Activated CD4-positive, alpha-beta T cell treated with anti-CD3 and anti-CD28 coated beads for 36 hours (primary cell): ENCODE results near the gene NLRP3. TPM values are rescaled to one million over a fixed set of nuclear protein-coding genes. Genes with fewer than 3 reads are reported as not detected.
"Not testable (repeated sequence)": the region's sequence is repeated elsewhere in the genome, so short reads cannot be mapped to it uniquely, and the experiment has no call there.

Source experiments
- ATAC-seq: fragments of 200-7000 bp; cut with Tn5 transposase; one replicate; pipeline ENCODE4 v1.10.0; 2021; ENCODE audit warnings: mild to moderate bottlenecking, moderate library complexity
- CTCF ChIA-PET: fragments of 350-600 bp; sonication (Branson Sonifier 250); formaldehyde crosslinking; loops from one replicate; lab custom pipeline; 2021; ENCODE audit warnings: antibody characterized with exemption; lab: Charles Lee
- POLR2A ChIA-PET: fragments of 350-600 bp; sonication (Branson Sonifier 250); formaldehyde crosslinking; loops from one replicate; lab custom pipeline; 2021; ENCODE audit warnings: antibody characterized with exemption, inconsistent platforms; lab: Charles Lee
- DNase-seq: peaks from one replicate; pipeline ENCODE4 v3.0.0-alpha.2; 2020
- H3K27ac Mint-ChIP-seq: one replicate; pipeline ENCODE4 v1.8.0; 2021; ENCODE audit warnings: mixed read lengths
- H3K27me3 Mint-ChIP-seq: one replicate; pipeline ENCODE4 v1.8.0; 2021; ENCODE audit warnings: mixed read lengths
- H3K36me3 Mint-ChIP-seq: one replicate; pipeline ENCODE4 v1.8.0; 2021; ENCODE audit warnings: low read depth, mixed read lengths
- H3K4me1 Mint-ChIP-seq: one replicate; pipeline ENCODE4 v1.8.0; 2021; ENCODE audit warnings: mixed read lengths
- H3K4me3 Mint-ChIP-seq: one replicate; pipeline ENCODE4 v1.8.0; 2021; ENCODE audit warnings: mild to moderate bottlenecking, moderate library complexity, mixed read lengths
- H3K9me3 Mint-ChIP-seq: one replicate; pipeline ENCODE4 v1.8.0; 2021; ENCODE audit warnings: low read depth, mixed read lengths
- intact Hi-C, 2 experiments: fragments of 100-400 bp; cut with DNase I in 1 of 2; cut with micrococcal nuclease in 1 of 2; formaldehyde crosslinking; loops; one replicate each; pipeline versions ENCODE4 v1.14.2 to v1.15.1; 2022 to 2024; cut with DNase I, micrococcal nuclease
- total RNA-seq, 2 experiments: library from RNA; stranded (reverse); gene quantifications; one replicate each; pipeline ENCODE4 v1.2.3, GENCODE V29; 2021

Gene NLRP3
- total RNA-seq, 2 experiments from 2014 or later, result 1.0 to 1.5 TPM

- ATAC-seq (no peak), DNase-seq (no peak)
- Mint-ChIP-seq H3K4me1 (peaks cover 18% of the 10 kb centered on the region), H3K27me3 (peaks cover 12% of the 10 kb centered on the region), H3K36me3 (no peaks in the 10 kb centered on the region), H3K4me3 (no peak overlapping the region), H3K27ac (no peak overlapping the region), H3K9me3 (no peaks in the 10 kb centered on the region)
- CTCF ChIA-PET, result no interaction called here
- intact Hi-C loops, result no loop called here
- POLR2A ChIA-PET, result no interaction called here
Measured at GRCh38 chr1:247392088-247392487, 23.9 kb upstream of the NLRP3 start.

DNA sequence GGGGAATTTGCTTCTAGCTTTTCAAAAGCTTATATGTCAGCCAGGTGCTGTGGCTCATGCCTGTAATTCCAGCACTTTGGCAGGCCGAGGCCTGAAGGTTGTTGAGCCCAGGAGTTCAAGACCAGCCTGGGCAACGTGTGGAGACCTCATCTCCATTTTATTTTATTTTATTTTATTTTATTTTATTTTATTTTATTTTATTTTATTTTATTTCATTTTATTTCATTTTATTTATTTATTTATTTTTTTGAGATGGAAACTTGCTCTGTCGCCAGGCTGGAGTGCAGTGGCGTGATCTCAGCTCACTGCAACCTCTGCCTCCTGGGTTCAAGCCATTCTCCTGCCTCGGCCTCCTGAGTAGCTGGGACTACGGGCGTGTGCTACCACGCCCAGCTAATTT lies 20.9 kb upstream of the NLRP3 start:
- CTCF ChIA-PET, result interaction anchor here (0.6 to 3.0 kb wide), 2 partner anchors 22 to 53 kb away, joined by 3 to 14 read pairs; no protein-coding TSS in a partner anchor
- ATAC-seq, H3K27me3 Mint-ChIP-seq: not testable (repeated sequence)

DNA sequence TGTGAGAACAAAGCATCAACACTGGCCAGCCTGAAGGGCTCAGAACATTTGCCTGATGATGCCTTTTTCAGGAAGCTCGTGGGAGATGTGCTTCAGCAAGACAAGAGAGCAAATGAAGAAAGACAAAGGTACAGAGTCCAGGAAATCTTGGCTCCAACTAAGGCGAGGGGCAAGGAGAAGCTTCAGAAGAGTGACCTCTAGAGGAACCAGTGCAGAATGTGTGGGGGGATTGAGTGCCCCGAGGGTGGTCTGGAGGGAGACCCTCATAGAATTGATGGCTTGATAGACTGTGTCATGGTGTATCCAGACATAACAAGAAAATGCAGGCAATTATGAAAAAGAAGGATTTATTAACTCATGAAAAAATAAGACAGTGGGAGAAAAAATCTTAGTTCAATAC lies 15.3 kb upstream of the NLRP3 start:
- ChIA-PET CTCF (no interaction called here), POLR2A (no interaction called here)
- no peak for ATAC-seq
- no peak for DNase-seq
- Mint-ChIP-seq H3K27me3 (peaks cover 9% of the 10 kb centered on the region), H3K9me3 (no peaks in the 10 kb centered on the region), H3K27ac (no peak overlapping the region), H3K4me1 (no peaks in the 10 kb centered on the region), H3K4me3 (no peak overlapping the region), H3K36me3 (no peaks in the 10 kb centered on the region)
- intact Hi-C loops, result loop anchor here in 1 of 2 experiments (10.0 kb wide), 1 partner anchor 466 kb away; the partner anchor contains the start of gene AHCTF1

More for the DNA sequence above, 20.9 kb upstream of the NLRP3 start:
- H3K4me3 Mint-ChIP-seq, H3K36me3 Mint-ChIP-seq, DNase-seq, H3K27ac Mint-ChIP-seq, intact Hi-C loops, H3K9me3 Mint-ChIP-seq, H3K4me1 Mint-ChIP-seq: not testable (repeated sequence)
- POLR2A ChIA-PET, result interaction anchor here (0.6 kb wide), 1 partner anchor 670 kb away, joined by 3 read pairs; no protein-coding TSS in a partner anchor

- POLR2A ChIA-PET, result no interaction called here
- H3K27ac Mint-ChIP-seq, result no peak overlapping the region
- CTCF ChIA-PET, result interaction anchor here (1.7 kb wide), 1 partner anchor 12 kb away, joined by 17 read pairs; no protein-coding TSS in a partner anchor
- no peak for ATAC-seq
- DNase-seq, result no peak
- H3K4me3 Mint-ChIP-seq, result no peak overlapping the region
- H3K36me3 Mint-ChIP-seq, result no peaks in the 10 kb centered on the region
- H3K9me3 Mint-ChIP-seq, result no peaks in the 10 kb centered on the region
- intact Hi-C loops, result loop anchor here in 1 of 2 experiments (10.0 kb wide), 1 partner anchor 467 kb away; the partner anchor contains the start of gene AHCTF1
- peaks cover 9% of the 10 kb centered on the region for H3K27me3 Mint-ChIP-seq
- H3K4me1 Mint-ChIP-seq, result peaks cover 4% of the 10 kb centered on the region
Measured at GRCh38 chr1:247401310-247402119, 14.5 kb upstream of the NLRP3 start.

DNA sequence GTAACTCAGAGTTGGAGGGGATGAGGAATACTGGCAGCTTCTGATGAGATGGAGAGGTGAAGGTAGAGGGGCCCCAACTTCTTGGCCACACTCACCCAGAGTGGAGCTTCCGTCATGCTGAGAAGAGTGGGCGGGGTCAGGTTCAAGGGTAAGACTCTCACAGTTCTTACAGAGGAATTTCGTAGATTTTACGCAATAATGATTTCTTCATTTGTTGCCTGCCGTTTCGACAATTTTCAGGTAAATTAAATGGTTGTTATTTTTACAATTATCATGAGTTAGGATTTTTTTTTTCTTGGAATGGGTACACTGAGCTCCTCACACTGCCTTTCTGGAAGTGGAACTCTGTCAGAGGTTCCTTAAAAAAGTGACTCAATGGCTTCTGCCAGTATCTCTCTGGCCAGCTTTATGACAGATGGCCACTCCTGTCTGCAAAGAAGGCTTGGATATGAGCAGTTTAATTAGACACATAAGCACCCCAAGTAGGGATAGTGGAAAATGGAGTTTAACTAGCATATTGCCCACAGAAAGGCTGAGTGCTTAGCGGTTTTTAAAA lies 13.8 kb upstream of the NLRP3 start:
- intact Hi-C loops, result loop anchor here in 1 of 2 experiments (10.0 kb wide), 1 partner anchor 467 kb away; the partner anchor contains the start of gene AHCTF1
- no peak for ATAC-seq
- Mint-ChIP-seq H3K27ac (no peak overlapping the region), H3K4me1 (peaks cover 11% of the 10 kb centered on the region), H3K9me3 (no peaks in the 10 kb centered on the region), H3K27me3 (peaks cover 9% of the 10 kb centered on the region), H3K4me3 (no peak overlapping the region), H3K36me3 (no peaks in the 10 kb centered on the region)
- ChIA-PET POLR2A (no interaction called here), CTCF (interaction anchor here (0.6 to 1.7 kb wide), 4 partner anchors 8 to 56 kb away, joined by 3 to 17 read pairs (median 3); partner anchors contain the start of gene OR2B11)
- no peak for DNase-seq

GRCh38 chr1:247406014-247406656 lies 9.8 kb upstream of the NLRP3 start:
- intact Hi-C loops, result loop anchor here in 1 of 2 experiments (5.0 to 10.0 kb wide), 2 partner anchors 471 to 501 kb away; partner anchors contain the start of gene AHCTF1
- DNase-seq, result no peak
- H3K27ac Mint-ChIP-seq, result no peak overlapping the region

DNA sequence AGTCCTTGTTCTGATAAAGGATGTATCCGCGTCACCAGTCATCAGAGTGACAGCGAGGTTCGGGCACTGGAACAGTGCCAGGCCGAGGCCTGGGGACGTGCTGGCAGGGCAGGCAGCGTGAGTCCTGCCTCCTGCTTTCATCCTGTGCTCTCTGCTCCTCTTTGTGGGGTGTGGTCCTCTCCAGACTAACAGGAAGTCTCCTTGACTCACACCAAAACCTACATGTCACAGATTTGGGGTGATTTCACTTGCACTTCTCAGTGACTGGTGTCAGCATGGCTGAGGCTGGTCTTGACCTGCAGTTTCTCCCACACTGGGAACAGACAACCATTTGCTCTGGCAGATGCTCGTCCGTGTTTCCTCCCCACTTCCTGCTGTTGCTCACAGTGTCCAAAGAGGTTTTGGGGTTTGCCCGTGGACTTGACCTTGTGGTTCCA lies 8.8 kb upstream of the NLRP3 start:
- CTCF ChIA-PET, result no interaction called here
- intact Hi-C loops, result loop anchor here (1.0 to 10.0 kb wide), 3 partner anchors 17 to 500 kb away; partner anchors contain the start of gene AHCTF1 (in 1 of the 2)
- peak overlapping the region; percentile 72 for H3K27ac Mint-ChIP-seq
- H3K4me1 Mint-ChIP-seq, result peaks cover 41% of the 10 kb centered on the region
- ATAC-seq (peak; percentile 85), DNase-seq (peak; percentile 84)
- POLR2A ChIA-PET, result no interaction called here
- H3K4me3 Mint-ChIP-seq, result peak overlapping the region; percentile 24
- peaks cover 2% of the 10 kb centered on the region for H3K27me3 Mint-ChIP-seq
- no peaks in the 10 kb centered on the region for H3K9me3 Mint-ChIP-seq
- no peaks in the 10 kb centered on the region for H3K36me3 Mint-ChIP-seq

More at GRCh38 chr1:247406014-247406656, 9.8 kb upstream of the NLRP3 start:
- Mint-ChIP-seq H3K36me3 (no peaks in the 10 kb centered on the region), H3K4me3 (no peak overlapping the region), H3K4me1 (peaks cover 41% of the 10 kb centered on the region), H3K27me3 (peaks cover 2% of the 10 kb centered on the region), H3K9me3 (no peaks in the 10 kb centered on the region)
- no peak for ATAC-seq
- ChIA-PET CTCF (interaction anchor here (1.0 kb wide), 1 partner anchor 80 kb away, joined by 3 read pairs; no protein-coding TSS in a partner anchor), POLR2A (no interaction called here)

DNA sequence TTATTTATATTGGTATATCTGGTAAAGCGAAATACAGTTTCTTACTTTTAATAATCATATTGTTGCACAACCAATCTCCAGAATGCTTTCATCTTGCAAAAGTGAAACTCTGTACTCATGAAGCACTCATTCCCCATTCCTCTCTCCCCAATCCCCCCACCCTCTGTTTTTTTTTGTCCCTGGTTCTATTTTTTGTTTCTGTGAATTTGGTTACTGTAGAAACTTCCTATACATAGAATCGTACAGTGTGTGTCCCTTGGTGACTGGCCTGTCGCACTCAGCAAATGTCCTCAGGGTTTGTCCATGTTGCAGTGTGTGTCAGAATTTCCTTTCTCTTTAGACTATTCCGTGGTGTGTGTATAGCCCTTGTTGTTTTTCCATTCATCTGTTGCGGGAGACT lies 7.9 kb upstream of the NLRP3 start:
- Mint-ChIP-seq H3K4me3 (peak overlapping the region; percentile 9), H3K27me3 (peaks cover 2% of the 10 kb centered on the region), H3K27ac (peak overlapping the region; percentile 20), H3K36me3 (no peaks in the 10 kb centered on the region), H3K9me3 (no peaks in the 10 kb centered on the region), H3K4me1 (peaks cover 41% of the 10 kb centered on the region)
- intact Hi-C loops, result loop anchor here in 1 of 2 experiments (1.0 to 10.0 kb wide), 4 partner anchors 77 to 499 kb away; partner anchors contain the start of genes AHCTF1 and ZNF496
- ATAC-seq (no peak), DNase-seq (peak; percentile 19)
- POLR2A ChIA-PET, result no interaction called here
- CTCF ChIA-PET, result no interaction called here

DNA sequence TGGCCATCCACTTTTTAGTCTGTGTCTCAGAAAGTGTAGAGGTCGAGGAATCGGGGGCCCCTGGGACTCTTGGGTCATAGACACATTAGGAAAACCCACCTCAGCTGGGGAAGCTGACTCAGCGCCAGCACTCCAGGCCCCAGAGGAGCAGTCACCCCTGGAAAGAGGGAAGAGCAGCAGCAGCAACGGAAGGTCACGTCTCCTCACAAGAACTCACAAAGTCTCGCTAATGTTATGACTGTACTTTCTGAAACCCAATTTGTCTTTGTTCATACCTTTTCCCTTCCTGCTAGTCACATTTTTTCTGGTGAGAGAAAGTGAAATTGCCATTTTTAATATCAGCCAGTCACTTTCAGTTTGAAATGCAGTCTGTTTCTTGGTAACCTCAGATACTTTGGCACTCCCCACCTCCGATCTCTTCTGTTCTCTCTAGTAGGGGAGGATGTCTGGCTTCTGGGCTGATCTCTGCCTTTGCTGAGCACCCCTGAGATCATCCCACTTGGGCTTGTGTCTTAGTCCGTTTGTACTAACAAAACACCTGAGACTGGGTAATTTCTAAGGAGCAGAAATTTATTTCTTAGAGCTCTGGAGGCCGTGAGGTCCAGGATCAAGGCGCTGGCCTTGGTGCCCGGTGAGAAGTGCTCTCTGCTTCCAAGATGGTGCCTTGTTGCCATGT lies 6.0 kb upstream of the NLRP3 start:
- Mint-ChIP-seq H3K9me3 (no peaks in the 10 kb centered on the region), H3K4me3 (peak overlapping the region; percentile 33), H3K27me3 (no peaks in the 10 kb centered on the region), H3K36me3 (no peaks in the 10 kb centered on the region), H3K27ac (peak overlapping the region; percentile 83), H3K4me1 (peaks cover 44% of the 10 kb centered on the region)
- POLR2A ChIA-PET, result no interaction called here
- intact Hi-C loops, result loop anchor here (1.0 to 10.0 kb wide), 8 partner anchors 20 to 1078 kb away; partner anchors contain the start of genes AHCTF1 (in 1 of the 2), ZNF496 (in 1 of the 2) and ZNF670 (in 1 of the 2)
- ATAC-seq, result peak; percentile 78
- peak; percentile 68 for DNase-seq
- CTCF ChIA-PET, result interaction anchor here (0.8 kb wide), 1 partner anchor 20 kb away, joined by 6 read pairs; no protein-coding TSS in a partner anchor

GRCh38 chr1:247411621-247412327 lies 4.2 kb upstream of the NLRP3 start:
- intact Hi-C loops, result loop anchor here in 1 of 2 experiments (5.0 kb wide), 1 partner anchor 1079 kb away; no protein-coding TSS in a partner anchor
- Mint-ChIP-seq H3K4me1 (peaks cover 55% of the 10 kb centered on the region), H3K27ac (no peak overlapping the region), H3K27me3 (peaks cover 2% of the 10 kb centered on the region), H3K4me3 (no peak overlapping the region), H3K9me3 (no peaks in the 10 kb centered on the region), H3K36me3 (no peaks in the 10 kb centered on the region)
- DNase-seq (no peak), ATAC-seq (no peak)
- ChIA-PET CTCF (interaction anchor here (1.7 kb wide), 1 partner anchor 22 kb away, joined by 9 read pairs; no protein-coding TSS in a partner anchor), POLR2A (no interaction called here)
